NT2/D1 (cell line): ENCODE results near the gene CDH10.

ENCODE experiments used
- DNase-seq: peaks from one replicate; pipeline ENCODE4 v3.0.0-alpha.2; 2011; ENCODE audit warnings: low read depth, low spot score
- H3K27me3 ChIP-seq: 2 replicates; pipeline ENCODE4 v1.6.0; 2011; ENCODE audit warnings: mild to moderate bottlenecking; ENCODE audit not compliant: insufficient read length, insufficient read depth
- H3K36me3 ChIP-seq: 2 replicates; pipeline ENCODE4 v1.6.1; 2011; ENCODE audit warnings: mild to moderate bottlenecking, low read length, mixed read lengths; ENCODE audit not compliant: insufficient read depth, insufficient read length
- H3K4me1 ChIP-seq: 2 replicates; pipeline ENCODE4 v1.5.1; 2011; ENCODE audit not compliant: insufficient read depth, insufficient read length
- H3K4me3 ChIP-seq: 2 replicates; pipeline ENCODE4 v1.5.1; 2011; ENCODE audit warnings: low read depth; ENCODE audit not compliant: insufficient read length
- H3K9ac ChIP-seq: 2 replicates; pipeline ENCODE4 v1.6.0; 2011; ENCODE audit warnings: low read depth; ENCODE audit not compliant: insufficient read length
- H3K9me3 ChIP-seq: 2 replicates; pipeline ENCODE4 v1.5.1; 2011; ENCODE audit warnings: mild to moderate bottlenecking, low read length; ENCODE audit not compliant: insufficient read depth
- SUZ12 ChIP-seq: IDR thresholded peaks from 2 replicates; pipeline ENCODE4 v1.6.1; 2011; ENCODE audit not compliant: insufficient read length, insufficient read depth; ENCODE audit errors: extremely low read depth
- YY1 ChIP-seq: IDR thresholded peaks from 2 replicates; pipeline ENCODE4 v1.6.1; 2011; ENCODE audit not compliant: insufficient read length, insufficient read depth
- ZNF274 ChIP-seq: IDR thresholded peaks from 2 replicates; pipeline ENCODE4 v1.6.1; 2011; ENCODE audit warnings: mild to moderate bottlenecking, low read depth, low read length

CDH10 gene

GRCh38 chr5:24602188-24602587 is 42.6 kb downstream of the CDH10 start:
- Histone ChIP-seq H3K4me1 (no peaks in the 10 kb centered on the region), H3K9ac (no peak overlapping the region), H3K4me3 (no peak overlapping the region), H3K27me3 (no peaks in the 10 kb centered on the region), H3K9me3 (no peaks in the 10 kb centered on the region), H3K36me3 (no peaks in the 10 kb centered on the region)
- no peak for DNase-seq
- TF ChIP-seq YY1 (no peak), ZNF274 (no peak), SUZ12 (no peak)

DNA sequence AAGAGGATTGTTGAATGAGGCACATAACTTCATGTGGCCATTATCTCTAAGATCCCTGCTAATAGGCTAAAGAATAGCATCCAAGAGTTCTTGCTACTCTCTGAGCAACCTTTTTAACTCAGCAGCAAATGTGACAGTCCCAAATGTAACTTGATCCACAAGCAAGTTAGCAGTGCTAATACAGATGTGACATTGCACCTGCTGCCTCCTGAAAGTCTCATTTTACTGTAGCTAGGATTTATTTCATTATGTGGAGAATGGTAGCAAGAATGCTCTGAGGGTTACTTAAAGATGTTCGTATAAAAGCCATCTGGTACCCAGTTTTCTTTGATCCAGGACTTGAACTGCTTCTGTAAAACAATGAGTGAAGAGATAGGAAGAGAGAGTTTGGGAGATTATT is 45.8 kb downstream of the CDH10 start:
- TF ChIP-seq YY1 (no peak), ZNF274 (no peak), SUZ12 (no peak)

DNA sequence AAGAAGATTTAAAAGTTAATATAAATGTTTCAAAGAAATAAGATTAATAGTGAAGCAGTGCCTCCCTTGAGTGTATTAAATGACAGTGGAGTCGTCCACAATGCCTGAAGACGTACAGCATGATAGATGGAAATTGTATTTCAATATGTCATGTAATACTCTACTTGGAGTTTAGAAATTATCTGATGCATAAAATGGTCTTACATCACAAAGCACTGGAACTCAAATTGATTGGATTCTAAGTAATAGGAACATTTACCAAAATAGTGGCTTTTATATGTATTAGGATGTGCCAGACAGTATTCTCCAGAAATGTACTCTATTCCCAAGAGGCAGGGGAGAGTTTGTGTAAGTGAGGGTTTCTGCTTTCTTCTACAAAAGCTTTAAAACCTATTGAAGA is 49.4 kb downstream of the CDH10 start:
- TF ChIP-seq ZNF274 (no peak), YY1 (no peak), SUZ12 (no peak)
- no peaks in the 10 kb centered on the region for H3K9me3 ChIP-seq
- no peak overlapping the region for H3K4me3 ChIP-seq
- H3K4me1 ChIP-seq, result no peaks in the 10 kb centered on the region
- no peak overlapping the region for H3K9ac ChIP-seq
- DNase-seq, result no peak
- H3K27me3 ChIP-seq, result no peaks in the 10 kb centered on the region
- no peaks in the 10 kb centered on the region for H3K36me3 ChIP-seq

More for the DNA sequence above, 45.8 kb downstream of the CDH10 start:
- Histone ChIP-seq H3K9ac (no peak overlapping the region), H3K9me3 (no peaks in the 10 kb centered on the region), H3K4me3 (no peak overlapping the region), H3K27me3 (no peaks in the 10 kb centered on the region), H3K36me3 (no peaks in the 10 kb centered on the region), H3K4me1 (no peaks in the 10 kb centered on the region)
- no peak for DNase-seq

- TF ChIP-seq YY1, result no peak
- TF ChIP-seq SUZ12, result no peak
- TF ChIP-seq ZNF274, result no peak
- Histone ChIP-seq H3K9ac (no peak overlapping the region), H3K4me1 (no peaks in the 10 kb centered on the region), H3K4me3 (no peak overlapping the region), H3K27me3 (no peaks in the 10 kb centered on the region), H3K36me3 (no peaks in the 10 kb centered on the region), H3K9me3 (no peaks in the 10 kb centered on the region)
- DNase-seq, result no peak
Observed at GRCh38 chr5:24591426-24591825, 53.4 kb downstream of the CDH10 start.

GRCh38 chr5:24589566-24589965 is 55.2 kb downstream of the CDH10 start:
- DNase-seq, result no peak
- no peak overlapping the region for H3K9ac ChIP-seq
- no peaks in the 10 kb centered on the region for H3K27me3 ChIP-seq
- no peaks in the 10 kb centered on the region for H3K36me3 ChIP-seq
- H3K4me3 ChIP-seq, result no peak overlapping the region
- no peaks in the 10 kb centered on the region for H3K4me1 ChIP-seq
- TF ChIP-seq YY1 (no peak), ZNF274 (no peak), SUZ12 (no peak)
- no peaks in the 10 kb centered on the region for H3K9me3 ChIP-seq

- Histone ChIP-seq H3K4me1 (no peaks in the 10 kb centered on the region), H3K27me3 (no peaks in the 10 kb centered on the region), H3K4me3 (no peak overlapping the region), H3K36me3 (no peaks in the 10 kb centered on the region), H3K9ac (no peak overlapping the region), H3K9me3 (no peaks in the 10 kb centered on the region)
- TF ChIP-seq ZNF274, result no peak
- TF ChIP-seq SUZ12, result no peak
- TF ChIP-seq YY1, result no peak
- no peak for DNase-seq
Observed at GRCh38 chr5:24585751-24586150, 59.0 kb downstream of the CDH10 start.

DNA sequence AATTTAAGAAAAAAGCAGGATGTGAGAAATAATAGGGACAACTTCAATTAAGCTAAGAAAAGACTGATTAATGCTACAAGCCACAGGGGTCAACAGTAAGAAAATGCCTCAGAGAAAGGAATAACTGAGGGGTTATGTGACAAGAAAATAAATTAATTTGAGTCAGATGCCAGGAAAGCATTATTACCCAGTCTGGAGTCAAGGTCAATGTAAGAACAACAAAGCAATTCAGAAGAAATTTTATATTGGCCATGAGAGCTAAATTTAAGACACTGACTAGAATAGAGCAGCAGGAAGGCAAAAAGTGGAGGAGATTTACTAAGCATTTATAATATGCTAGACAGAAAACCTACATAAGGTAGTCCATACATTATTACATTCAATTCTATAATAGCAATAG is 73.5 kb downstream of the CDH10 start:
- TF ChIP-seq YY1 (no peak), ZNF274 (no peak), SUZ12 (no peak)
- H3K36me3 ChIP-seq, result no peaks in the 10 kb centered on the region
- no peak overlapping the region for H3K4me3 ChIP-seq
- no peaks in the 10 kb centered on the region for H3K4me1 ChIP-seq
- no peaks in the 10 kb centered on the region for H3K27me3 ChIP-seq
- no peaks in the 10 kb centered on the region for H3K9me3 ChIP-seq
- DNase-seq, result no peak
- H3K9ac ChIP-seq, result no peak overlapping the region

GRCh38 chr5:24566933-24567332 is 77.8 kb downstream of the CDH10 start:
- Histone ChIP-seq H3K4me1 (no peaks in the 10 kb centered on the region), H3K36me3 (no peaks in the 10 kb centered on the region), H3K4me3 (no peak overlapping the region), H3K9me3 (no peaks in the 10 kb centered on the region), H3K27me3 (no peaks in the 10 kb centered on the region), H3K9ac (no peak overlapping the region)
- TF ChIP-seq ZNF274 (no peak), YY1 (no peak), SUZ12 (no peak)
- DNase-seq, result no peak
